ENCODE measurements around the gene CDH4. TPM values are rescaled to one million over a fixed set of nuclear protein-coding genes. Genes with fewer than 3 reads are reported as not detected.

The CDH4 gene
- total RNA-seq, 4 donors from 2014 or later: not detected

DNA sequence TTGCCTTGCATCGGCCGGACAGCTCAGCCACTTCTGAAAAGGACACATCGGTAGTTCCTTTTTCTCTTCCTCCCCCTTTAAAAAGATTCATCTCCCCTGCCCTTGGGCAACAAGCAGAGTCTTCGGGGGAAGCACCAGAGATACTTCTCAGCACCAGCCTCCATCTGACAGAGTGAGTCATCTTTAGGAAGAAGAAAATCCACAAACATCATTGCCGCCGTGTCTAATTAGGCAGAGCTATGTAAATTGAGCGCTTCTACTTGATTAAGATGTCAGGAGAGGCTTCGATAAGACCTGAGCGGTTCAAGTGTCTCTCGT, 627.2 kb downstream of the CDH4 start:
- H3K27ac ChIP-seq: no peak overlapping the region
- in situ Hi-C loops (cut with MboI; ENCODE audit: low pct_ligation_motif_present in 1 of 4, low pct_unique_long_range_greater_than_20kb in 1 of 4, low sequenced_read_pairs in 3 of 4): no loop called here
- DNase-seq: no peak
- H3K36me3 ChIP-seq: no peaks in the 10 kb centered on the region
- peaks cover 7% of the 10 kb centered on the region for H3K27me3 ChIP-seq
- H3K4me3 ChIP-seq: no peak overlapping the region
- 50 to 85% methylated on average over 2 to 10 of the region's 10 CpGs for WGBS, 2 donors (ENCODE audit: low coverage in 1 of 2)
- H3K4me1 ChIP-seq: no peaks in the 10 kb centered on the region
- intact Hi-C loops (cut with DNase I; ENCODE audit: low total_unique reads): no loop called here
- no peaks in the 10 kb centered on the region for H3K9me3 ChIP-seq
- no peak for TF ChIP-seq POLR2A (IDR thresholded peaks at IDR 0.05)
- TF ChIP-seq POLR2AphosphoS5 (IDR thresholded peaks at IDR 0.05): no peak
- TF ChIP-seq, protein P1, sequence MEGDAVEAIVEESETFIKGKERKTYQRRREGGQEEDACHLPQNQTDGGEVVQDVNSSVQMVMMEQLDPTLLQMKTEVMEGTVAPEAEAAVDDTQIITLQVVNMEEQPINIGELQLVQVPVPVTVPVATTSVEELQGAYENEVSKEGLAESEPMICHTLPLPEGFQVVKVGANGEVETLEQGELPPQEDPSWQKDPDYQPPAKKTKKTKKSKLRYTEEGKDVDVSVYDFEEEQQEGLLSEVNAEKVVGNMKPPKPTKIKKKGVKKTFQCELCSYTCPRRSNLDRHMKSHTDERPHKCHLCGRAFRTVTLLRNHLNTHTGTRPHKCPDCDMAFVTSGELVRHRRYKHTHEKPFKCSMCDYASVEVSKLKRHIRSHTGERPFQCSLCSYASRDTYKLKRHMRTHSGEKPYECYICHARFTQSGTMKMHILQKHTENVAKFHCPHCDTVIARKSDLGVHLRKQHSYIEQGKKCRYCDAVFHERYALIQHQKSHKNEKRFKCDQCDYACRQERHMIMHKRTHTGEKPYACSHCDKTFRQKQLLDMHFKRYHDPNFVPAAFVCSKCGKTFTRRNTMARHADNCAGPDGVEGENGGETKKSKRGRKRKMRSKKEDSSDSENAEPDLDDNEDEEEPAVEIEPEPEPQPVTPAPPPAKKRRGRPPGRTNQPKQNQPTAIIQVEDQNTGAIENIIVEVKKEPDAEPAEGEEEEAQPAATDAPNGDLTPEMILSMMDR (IDR thresholded peaks at IDR 0.05): no peak
- TF ChIP-seq EP300 (IDR thresholded peaks at IDR 0.05; ENCODE audit: low read depth): no peak

DNA sequence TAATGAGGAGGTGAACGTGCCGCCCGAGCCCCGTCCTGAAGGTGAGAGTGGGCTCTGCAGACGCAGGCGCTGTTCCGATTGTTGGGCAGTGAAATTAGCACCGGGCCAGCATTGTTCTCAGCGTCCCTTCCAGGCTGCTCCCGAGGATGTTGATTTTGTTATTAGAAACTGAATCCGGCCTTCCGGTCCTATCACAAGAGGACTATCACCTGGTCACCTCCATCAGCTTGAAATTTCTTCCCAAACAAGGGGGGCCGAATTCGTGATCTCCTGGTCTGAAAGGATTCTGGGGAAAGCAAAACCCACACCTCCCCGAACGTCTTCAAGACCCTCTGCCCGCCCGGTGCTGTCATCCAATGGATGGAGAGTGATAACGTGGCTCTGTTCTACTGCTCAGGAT, 627.6 kb downstream of the CDH4 start:
- H3K4me3 ChIP-seq: no peak overlapping the region
- H3K4me1 ChIP-seq: no peaks in the 10 kb centered on the region
- in situ Hi-C loops (cut with MboI; ENCODE audit: low pct_ligation_motif_present in 1 of 4, low pct_unique_long_range_greater_than_20kb in 1 of 4, low sequenced_read_pairs in 3 of 4) (no loop called here), intact Hi-C loops (cut with DNase I; ENCODE audit: low total_unique reads) (no loop called here)
- DNase-seq: no peak
- TF ChIP-seq, protein P1 (IDR thresholded peaks at IDR 0.05): no peak
- TF ChIP-seq EP300 (IDR thresholded peaks at IDR 0.05; ENCODE audit: low read depth): no peak
- TF ChIP-seq POLR2AphosphoS5 (IDR thresholded peaks at IDR 0.05): no peak
- TF ChIP-seq POLR2A (IDR thresholded peaks at IDR 0.05): no peak
- 86 to 91% methylated on average over 6 to 19 of the region's 19 CpGs for WGBS, 2 donors (ENCODE audit: low coverage in 1 of 2)
- no peaks in the 10 kb centered on the region for H3K36me3 ChIP-seq
- peaks cover 7% of the 10 kb centered on the region for H3K27me3 ChIP-seq
- no peaks in the 10 kb centered on the region for H3K9me3 ChIP-seq
- no peak overlapping the region for H3K27ac ChIP-seq

DNA sequence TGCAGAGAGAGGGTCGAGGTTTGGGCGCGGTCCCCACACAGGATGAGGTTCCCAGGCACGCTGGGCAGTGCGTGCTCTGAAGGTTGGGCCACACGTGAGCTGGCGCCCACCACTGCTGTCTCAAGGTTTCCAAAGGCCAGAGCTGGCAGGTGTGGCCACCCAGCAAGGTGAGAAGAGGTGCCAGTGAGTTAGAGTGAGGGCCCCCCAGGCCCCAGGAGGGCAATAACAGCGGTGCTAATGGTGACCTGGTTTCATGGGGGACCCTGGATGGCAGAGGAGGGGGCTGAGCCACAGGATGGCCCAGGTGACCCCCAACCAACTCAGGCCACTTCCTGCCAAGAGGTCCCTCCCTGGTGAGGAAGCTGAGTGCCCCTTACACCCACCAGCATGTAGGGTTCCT, 628.6 kb downstream of the CDH4 start:
- H3K27ac ChIP-seq: no peak overlapping the region
- intact Hi-C loops (cut with DNase I; ENCODE audit: low total_unique reads) (no loop called here), in situ Hi-C loops (cut with MboI; ENCODE audit: low pct_ligation_motif_present in 1 of 4, low pct_unique_long_range_greater_than_20kb in 1 of 4, low sequenced_read_pairs in 3 of 4) (no loop called here)
- H3K9me3 ChIP-seq: no peaks in the 10 kb centered on the region
- H3K36me3 ChIP-seq: no peaks in the 10 kb centered on the region
- no peaks in the 10 kb centered on the region for H3K4me1 ChIP-seq
- WGBS, 2 donors (ENCODE audit: low coverage in 1 of 2): 85% methylated on average over 8 of the region's 8 CpGs; no CpG with 5 or more reads in 1 of the 2 donors
- TF ChIP-seq POLR2AphosphoS5 (IDR thresholded peaks at IDR 0.05): no peak
- TF ChIP-seq, protein P1 (IDR thresholded peaks at IDR 0.05): no peak
- no peak for TF ChIP-seq EP300 (IDR thresholded peaks at IDR 0.05; ENCODE audit: low read depth)
- no peak for TF ChIP-seq POLR2A (IDR thresholded peaks at IDR 0.05)
- H3K4me3 ChIP-seq: no peak overlapping the region
- H3K27me3 ChIP-seq: peaks cover 7% of the 10 kb centered on the region
- no peak for DNase-seq

DNA sequence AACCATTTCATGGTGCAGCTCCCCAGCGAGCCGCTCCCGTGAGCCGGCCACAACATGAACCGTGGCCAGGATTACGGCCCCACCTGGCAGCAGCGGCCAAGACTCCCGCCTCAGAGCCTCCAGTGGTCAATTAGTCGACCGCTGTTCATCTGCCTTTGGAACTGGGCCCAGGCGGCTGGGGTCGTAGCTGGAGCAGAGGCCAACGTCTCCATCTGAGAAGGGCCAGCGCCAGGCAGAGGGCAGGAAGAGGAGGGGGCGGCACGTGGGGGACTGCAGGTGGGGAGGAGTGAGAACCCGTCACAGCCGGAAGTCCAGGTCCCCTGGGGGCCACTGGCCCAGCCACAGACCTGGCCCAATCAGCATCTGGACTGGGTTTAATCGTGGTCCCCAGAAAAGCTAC, 629.4 kb downstream of the CDH4 start:
- in situ Hi-C loops (cut with MboI; ENCODE audit: low pct_ligation_motif_present in 1 of 4, low pct_unique_long_range_greater_than_20kb in 1 of 4, low sequenced_read_pairs in 3 of 4) (no loop called here), intact Hi-C loops (cut with DNase I; ENCODE audit: low total_unique reads) (no loop called here)
- 71% methylated on average over 17 of the region's 19 CpGs; no CpG with 5 or more reads in 1 of the 2 donors for WGBS, 2 donors (ENCODE audit: low coverage in 1 of 2)

More for the DNA sequence above, 629.4 kb downstream of the CDH4 start:
- H3K9me3 ChIP-seq: no peaks in the 10 kb centered on the region
- no peak for DNase-seq
- TF ChIP-seq POLR2AphosphoS5 (IDR thresholded peaks at IDR 0.05) (no peak), POLR2A (IDR thresholded peaks at IDR 0.05) (no peak), EP300 (IDR thresholded peaks at IDR 0.05; ENCODE audit: low read depth) (no peak)
- TF ChIP-seq, protein P1 (IDR thresholded peaks at IDR 0.05): no peak
- H3K4me3 ChIP-seq: no peak overlapping the region
- H3K4me1 ChIP-seq: no peaks in the 10 kb centered on the region
- H3K27me3 ChIP-seq: peaks cover 7% of the 10 kb centered on the region
- no peaks in the 10 kb centered on the region for H3K36me3 ChIP-seq
- no peak overlapping the region for H3K27ac ChIP-seq
